HAP-1 (cell line): ENCODE data around the gene RGS19.
"Not testable (repeated sequence)": the region's sequence is repeated elsewhere in the genome, so short reads cannot be mapped to it uniquely, and the experiment has no call there.

ENCODE experiments used
- DNase-seq, 2 experiments: peaks; one replicate each; pipeline ENCODE4 v3.0.0-alpha.2; 2016 to 2020; ENCODE audit warnings: low spot score in 2 of 2
- H3K27me3 ChIP-seq: fragments of 250-450 bp; sonication (Bioruptor Pico); 2 replicates; pipeline ENCODE4 v1.5.1; 2020; ENCODE audit warnings: low read depth, mild to moderate bottlenecking, moderate library complexity
- H3K36me3 ChIP-seq: fragments of 250-450 bp; sonication (Bioruptor Pico); replicated peaks from 2 replicates; pipeline ENCODE4 v1.5.1; 2020; ENCODE audit warnings: mild to moderate bottlenecking
- H3K4me1 ChIP-seq: fragments of 250-450 bp; sonication (Bioruptor Pico); 2 replicates; pipeline ENCODE4 v1.5.1; 2020; ENCODE audit warnings: mild to moderate bottlenecking
- H3K4me3 ChIP-seq: fragments of 250-450 bp; sonication (Bioruptor Pico); 2 replicates; pipeline ENCODE4 v1.5.1; 2020; ENCODE audit warnings: mild to moderate bottlenecking, moderate library complexity
- H3K9me3 ChIP-seq: fragments of 250-450 bp; sonication (Bioruptor Pico); 2 replicates; pipeline ENCODE4 v1.5.1; 2020; ENCODE audit warnings: mild to moderate bottlenecking, moderate library complexity
- in situ Hi-C: fragments of 300-500 bp; cut with MboI; formaldehyde crosslinking; loops from 3 replicates; pipeline ENCODE4 v1.14.3; 2020; ENCODE audit warnings: low sequenced_read_pairs, inconsistent platforms, mixed read lengths

The RGS19 gene

GRCh38 chr20:64079273-64080012 lies at the start of gene RGS19:
RGS19 (minus strand) TSS chr20:64079518; CDS start chr20:64076886, 2,632 bp downstream.
- no peaks in the 10 kb centered on the region; the same call in 1 of the 2 replicates for H3K9me3 ChIP-seq
- peak; percentile 71 to 88 for DNase-seq
- no peaks in the 10 kb centered on the region for H3K36me3 ChIP-seq
- in situ Hi-C loops = no loop called here
- H3K4me1 ChIP-seq = peaks cover 17% of the 10 kb centered on the region
- no peaks in the 10 kb centered on the region for H3K27me3 ChIP-seq
- peak within 1 kb of the TSS; percentile 63 for H3K4me3 ChIP-seq

GRCh38 chr20:64123517-64123916 lies 44.2 kb upstream of the RGS19 start:
- DNase-seq, H3K27me3 ChIP-seq, H3K36me3 ChIP-seq, H3K9me3 ChIP-seq, H3K4me3 ChIP-seq, in situ Hi-C loops, H3K4me1 ChIP-seq: not testable (repeated sequence)

- H3K36me3 ChIP-seq, in situ Hi-C loops: not testable (repeated sequence)
Measured at GRCh38 chr20:64122927-64123326, 43.6 kb upstream of the RGS19 start.

GRCh38 chr20:64121586-64121985 lies 42.3 kb upstream of the RGS19 start:
- H3K27me3 ChIP-seq = no peaks in the 10 kb centered on the region
- in situ Hi-C loops = no loop called here
- H3K4me1 ChIP-seq = no peaks in the 10 kb centered on the region
- H3K4me3 ChIP-seq = no peak overlapping the region
- DNase-seq = no peak
- H3K36me3 ChIP-seq = no peaks in the 10 kb centered on the region
- no peaks in the 10 kb centered on the region for H3K9me3 ChIP-seq

More at GRCh38 chr20:64122927-64123326, 43.6 kb upstream of the RGS19 start:
- H3K4me1 ChIP-seq, H3K4me3 ChIP-seq, H3K27me3 ChIP-seq, DNase-seq, H3K9me3 ChIP-seq: not testable (repeated sequence)

GRCh38 chr20:64119681-64120341 lies 40.5 kb upstream of the RGS19 start:
- Histone ChIP-seq H3K4me3 (no peak overlapping the region), H3K9me3 (no peaks in the 10 kb centered on the region), H3K27me3 (no peaks in the 10 kb centered on the region), H3K36me3 (no peaks in the 10 kb centered on the region), H3K4me1 (no peaks in the 10 kb centered on the region)
- peak in 1 of 2 experiments; percentile 6 for DNase-seq
- in situ Hi-C loops = no loop called here

GRCh38 chr20:64119301-64119680 lies 40.0 kb upstream of the RGS19 start:
- H3K9me3 ChIP-seq = no peaks in the 10 kb centered on the region
- peak in 1 of 2 experiments; percentile 8 for DNase-seq
- in situ Hi-C loops = no loop called here
- H3K4me3 ChIP-seq = no peak overlapping the region
- no peaks in the 10 kb centered on the region for H3K4me1 ChIP-seq
- no peaks in the 10 kb centered on the region for H3K36me3 ChIP-seq
- H3K27me3 ChIP-seq = no peaks in the 10 kb centered on the region

- H3K9me3 ChIP-seq, H3K27me3 ChIP-seq, H3K4me1 ChIP-seq, in situ Hi-C loops, H3K36me3 ChIP-seq, H3K4me3 ChIP-seq, DNase-seq: not testable (repeated sequence)
Measured at GRCh38 chr20:64117432-64117777, 38.1 kb upstream of the RGS19 start.

- in situ Hi-C loops = no loop called here
- no peaks in the 10 kb centered on the region for H3K4me1 ChIP-seq
- no peak overlapping the region for H3K4me3 ChIP-seq
Measured at GRCh38 chr20:64116541-64117431, 37.5 kb upstream of the RGS19 start.

GRCh38 chr20:64116016-64116415 lies 36.7 kb upstream of the RGS19 start:
- no peaks in the 10 kb centered on the region for H3K27me3 ChIP-seq
- in situ Hi-C loops = no loop called here
- H3K9me3 ChIP-seq = no peaks in the 10 kb centered on the region
- no peaks in the 10 kb centered on the region for H3K4me1 ChIP-seq
- no peak overlapping the region for H3K4me3 ChIP-seq
- DNase-seq = no peak
- H3K36me3 ChIP-seq = no peaks in the 10 kb centered on the region

More at GRCh38 chr20:64116541-64117431, 37.5 kb upstream of the RGS19 start:
- DNase-seq = no peak
- no peaks in the 10 kb centered on the region for H3K36me3 ChIP-seq
- no peaks in the 10 kb centered on the region for H3K27me3 ChIP-seq
- no peaks in the 10 kb centered on the region for H3K9me3 ChIP-seq

- DNase-seq = no peak
- Histone ChIP-seq H3K9me3 (no peaks in the 10 kb centered on the region), H3K4me3 (no peak overlapping the region), H3K36me3 (no peaks in the 10 kb centered on the region), H3K27me3 (no peaks in the 10 kb centered on the region), H3K4me1 (no peaks in the 10 kb centered on the region)
- in situ Hi-C loops = no loop called here
Measured at GRCh38 chr20:64115171-64115911, 36.0 kb upstream of the RGS19 start.

GRCh38 chr20:64114356-64114971 lies 35.1 kb upstream of the RGS19 start:
- Histone ChIP-seq H3K9me3 (no peaks in the 10 kb centered on the region), H3K36me3 (no peaks in the 10 kb centered on the region), H3K4me3 (no peak overlapping the region), H3K27me3 (no peaks in the 10 kb centered on the region), H3K4me1 (no peaks in the 10 kb centered on the region)
- no peak for DNase-seq
- in situ Hi-C loops = no loop called here

GRCh38 chr20:64113796-64114355 lies 34.6 kb upstream of the RGS19 start:
- no peak for DNase-seq
- no peaks in the 10 kb centered on the region for H3K27me3 ChIP-seq
- no peak overlapping the region for H3K4me3 ChIP-seq
- no peaks in the 10 kb centered on the region for H3K9me3 ChIP-seq
- H3K36me3 ChIP-seq = no peaks in the 10 kb centered on the region
- H3K4me1 ChIP-seq = no peaks in the 10 kb centered on the region
- in situ Hi-C loops = no loop called here

- no peaks in the 10 kb centered on the region for H3K36me3 ChIP-seq
- no peaks in the 10 kb centered on the region for H3K9me3 ChIP-seq
- no peak overlapping the region for H3K4me3 ChIP-seq
- in situ Hi-C loops = no loop called here
- DNase-seq = no peak
- no peaks in the 10 kb centered on the region for H3K27me3 ChIP-seq
- no peaks in the 10 kb centered on the region for H3K4me1 ChIP-seq
Measured at GRCh38 chr20:64113444-64113775, 34.1 kb upstream of the RGS19 start.
